Effector CD4-positive, alpha-beta T cell (primary cell): ENCODE results near the gene CD68.

Experiments
- DNase-seq: peaks from one replicate; pipeline ENCODE4 v3.0.0-alpha.2; 2020

The CD68 gene

GRCh38 chr17:7559320-7560171, 19.9 kb upstream of the CD68 start:
- DNase-seq: no peak

GRCh38 chr17:7560172-7561027, 19.0 kb upstream of the CD68 start:
- peak; percentile 35 for DNase-seq

GRCh38 chr17:7561028-7561575, 18.3 kb upstream of the CD68 start:
- peak; percentile 71 for DNase-seq

GRCh38 chr17:7561589-7562207, 17.7 kb upstream of the CD68 start, which contains the start of gene SENP3:
SENP3 (plus strand) TSS chr17:7561919; CDS start chr17:7563077, 1,158 bp downstream.
- DNase-seq: peak; percentile 90

GRCh38 chr17:7562208-7562605, 17.2 kb upstream of the CD68 start:
- no peak for DNase-seq

- no peak for DNase-seq
Observed at GRCh38 chr17:7563115-7563869, 16.1 kb upstream of the CD68 start.

GRCh38 chr17:7569571-7569970, 9.9 kb upstream of the CD68 start:
- no peak for DNase-seq

GRCh38 chr17:7570351-7570750, 9.1 kb upstream of the CD68 start:
- DNase-seq: no peak

- peak; percentile 98 for DNase-seq
Observed at GRCh38 chr17:7572338-7572587, 7.2 kb upstream of the CD68 start.

GRCh38 chr17:7572588-7573323, 6.7 kb upstream of the CD68 start:
- no peak for DNase-seq

GRCh38 chr17:7573324-7574080, 5.9 kb upstream of the CD68 start:
- DNase-seq: peak; percentile 85

GRCh38 chr17:7574176-7574953, 5.1 kb upstream of the CD68 start:
- DNase-seq: no peak

GRCh38 chr17:7575481-7575883, 4.0 kb upstream of the CD68 start:
- DNase-seq: no peak

- no peak for DNase-seq
Observed at GRCh38 chr17:7575959-7576358, 3.5 kb upstream of the CD68 start.

- DNase-seq: no peak
Observed at GRCh38 chr17:7576432-7576937, 3.0 kb upstream of the CD68 start.

GRCh38 chr17:7577327-7578199, 1.9 kb upstream of the CD68 start:
- DNase-seq: no peak

GRCh38 chr17:7579834-7580603, 581 bp downstream of the CD68 start:
- no peak for DNase-seq
